H1 (cell line): ENCODE measurements around the gene HHAT. TPM values are rescaled to one million over a fixed set of nuclear protein-coding genes. Genes with fewer than 3 reads are reported as not detected.

Source experiments
- CTCF ChIA-PET: fragments of 300-600 bp; sonication (Branson Sonifier 250); formaldehyde crosslinking; loops from one replicate; lab custom pipeline; 2021; ENCODE audit not compliant: partially characterized antibody; lab: Charles Lee
- POLR2A ChIA-PET: fragments of 300-600 bp; sonication (Branson Sonifier 250); formaldehyde crosslinking; loops from one replicate; lab custom pipeline; 2021; ENCODE audit warnings: inconsistent platforms; ENCODE audit not compliant: partially characterized antibody; lab: Charles Lee
- DNase-seq, 2 experiments: peaks; one replicate each; pipeline versions ENCODE4 v3.0.0 to v3.0.0-alpha.2; 2010 to 2022; ENCODE audit warnings: low spot score in 2 of 2, low read depth in 1 of 2, mixed read lengths in 1 of 2
- FAIRE-seq: peaks from 2 replicates; lab custom pipeline; 2011; peaks lifted over from hg19 to GRCh38; lab: Jason Lieb, UNC
- H2AFZ ChIP-seq: 2 replicates; pipeline ENCODE4 v1.8.1; 2012; ENCODE audit warnings: low read length, inconsistent platforms
- H2AK5ac ChIP-seq: 2 replicates; pipeline ENCODE4 v1.6.1; 2013; ENCODE audit warnings: low read depth, low read length
- H2BK120ac ChIP-seq: replicated peaks from 2 replicates; pipeline ENCODE3; 2013; ENCODE audit warnings: low read depth, low read length, inconsistent platforms
- H2BK12ac ChIP-seq: 2 replicates; pipeline ENCODE4 v1.6.1; 2013; ENCODE audit warnings: low read depth, low read length
- H2BK15ac ChIP-seq: 2 replicates; pipeline ENCODE4 v1.6.1; 2013; ENCODE audit warnings: low read length
- H2BK20ac ChIP-seq: 2 replicates; pipeline ENCODE4 v1.6.1; 2013; ENCODE audit warnings: low read length
- H2BK5ac ChIP-seq: 2 replicates; pipeline ENCODE4 v1.6.1; 2013; ENCODE audit warnings: low read depth, low read length
- H3K14ac ChIP-seq: 2 replicates; pipeline ENCODE4 v1.6.1; 2013; ENCODE audit warnings: inconsistent platforms; ENCODE audit not compliant: insufficient read length
- H3K18ac ChIP-seq: 2 replicates; pipeline ENCODE4 v1.6.1; 2013; ENCODE audit warnings: low read length; ENCODE audit errors: extremely low read depth
- H3K23ac ChIP-seq: 2 replicates; pipeline ENCODE4 v1.6.1; 2013; ENCODE audit warnings: inconsistent platforms; ENCODE audit not compliant: insufficient read length
- H3K23me2 ChIP-seq: 2 replicates; pipeline ENCODE4 v1.6.1; 2013; ENCODE audit warnings: low read depth, low read length
- H3K27ac ChIP-seq: 2 replicates; pipeline ENCODE4 v1.6.1; 2011; ENCODE audit warnings: low read depth, low read length, inconsistent platforms
- H3K27me3 ChIP-seq, 4 experiments: replicated peaks in 1 of 4; 1 replicate in 1 of 4; 2 replicates in 3 of 4; pipeline versions ENCODE4 v1.6.1 to v1.8.1; 2011 to 2013; ENCODE audit warnings: low read length in 3 of 4, mild to moderate bottlenecking in 3 of 4, inconsistent platforms in 2 of 4, mixed read lengths in 2 of 4, moderate library complexity in 1 of 4; ENCODE audit not compliant: control insufficient read depth in 3 of 4, insufficient read depth in 3 of 4; ENCODE audit errors: extremely low read depth in 1 of 4
- H3K36me3 ChIP-seq, 4 experiments: 2 replicates each; pipeline versions ENCODE4 v1.6.1 to v1.8.1; 2011 to 2013; ENCODE audit warnings: mild to moderate bottlenecking in 4 of 4, low read length in 3 of 4, moderate library complexity in 2 of 4, control low read depth in 1 of 4, inconsistent platforms in 1 of 4; ENCODE audit not compliant: insufficient read depth in 4 of 4, control insufficient read depth in 2 of 4
- H3K4ac ChIP-seq: replicated peaks from 2 replicates; pipeline ENCODE3; 2013; ENCODE audit warnings: low read length, low read depth, mixed read lengths, inconsistent platforms; ENCODE audit not compliant: insufficient read length
- H3K4me1 ChIP-seq, 4 experiments: replicated peaks in 1 of 4; 1 replicate in 1 of 4; 2 replicates in 3 of 4; pipeline versions ENCODE4 v1.6.1 to v1.8.1; 2011 to 2013; ENCODE audit warnings: low read length in 3 of 4, inconsistent platforms in 2 of 4, mixed read lengths in 1 of 4; ENCODE audit not compliant: insufficient read depth in 4 of 4, control insufficient read depth in 3 of 4
- H3K4me2 ChIP-seq, 2 experiments: 2 replicates each; pipeline versions ENCODE4 v1.6.1 to v1.8.1; 2011 to 2013; ENCODE audit warnings: low read depth in 2 of 2, low read length in 2 of 2, control low read depth in 1 of 2, inconsistent platforms in 1 of 2, mild to moderate bottlenecking in 1 of 2; ENCODE audit not compliant: insufficient read depth in 1 of 2
- H3K4me3 ChIP-seq, 4 experiments: fragments of 200-600, 300-600 bp in 1 of 4; sonication (generic), shearing (Covaris generic), sonication (Bioruptor Twin) in 1 of 4; 2 replicates each; pipeline versions ENCODE4 v1.5.1 to v1.8.1; 2011 to 2016; ENCODE audit warnings: low read length in 4 of 4, low read depth in 3 of 4, control low read depth in 2 of 4, inconsistent platforms in 2 of 4, mild to moderate bottlenecking in 2 of 4, mixed read lengths in 1 of 4, moderate library complexity in 1 of 4; ENCODE audit not compliant: insufficient read depth in 2 of 4; ENCODE audit errors: extremely low read depth in 1 of 4
- H3K56ac ChIP-seq: replicated peaks from 2 replicates; pipeline ENCODE3; 2013; ENCODE audit warnings: low read depth, mild to moderate bottlenecking, mixed read lengths, low read length, inconsistent platforms; ENCODE audit not compliant: insufficient read length
- H3K79me1 ChIP-seq: 2 replicates; pipeline ENCODE4 v1.6.1; 2013; ENCODE audit warnings: low read depth, low read length, control low read depth
- H3K79me2 ChIP-seq, 2 experiments: 2 replicates each; pipeline versions ENCODE4 v1.6.1 to v1.8.1; 2012 to 2013; ENCODE audit warnings: low read length in 2 of 2, mild to moderate bottlenecking in 2 of 2, inconsistent platforms in 1 of 2; ENCODE audit not compliant: insufficient read depth in 2 of 2, control insufficient read depth in 1 of 2
- H3K9ac ChIP-seq, 4 experiments: replicated peaks in 1 of 4; 1 replicate in 1 of 4; 2 replicates in 3 of 4; pipeline versions ENCODE4 v1.6.1 to v1.8.1; 2011 to 2013; ENCODE audit warnings: low read depth in 3 of 4, low read length in 3 of 4, control low read depth in 2 of 4, mild to moderate bottlenecking in 2 of 4, moderate library complexity in 2 of 4, inconsistent platforms in 1 of 4; ENCODE audit errors: extremely low read depth in 1 of 4
- H3K9me3 ChIP-seq, 2 experiments: 2 replicates each; pipeline versions ENCODE4 v1.6.1 to v1.8.1; 2012 to 2013; ENCODE audit warnings: mild to moderate bottlenecking in 2 of 2, moderate library complexity in 2 of 2, control low read depth in 1 of 2, inconsistent platforms in 1 of 2, low read depth in 1 of 2, low read length in 1 of 2, mixed read lengths in 1 of 2; ENCODE audit not compliant: insufficient read depth in 2 of 2
- H4K20me1 ChIP-seq, 2 experiments: replicated peaks in 1 of 2; 2 replicates each; pipeline versions ENCODE3 to v1.8.1; 2011 to 2013; ENCODE audit warnings: inconsistent platforms in 2 of 2, low read length in 2 of 2, mild to moderate bottlenecking in 1 of 2; ENCODE audit not compliant: insufficient read depth in 2 of 2, control insufficient read depth in 1 of 2
- H4K5ac ChIP-seq: 2 replicates; pipeline ENCODE4 v1.6.1; 2013; ENCODE audit warnings: low read length, low read depth, mixed read lengths, inconsistent platforms; ENCODE audit not compliant: insufficient read length
- H4K8ac ChIP-seq: 2 replicates; pipeline ENCODE4 v1.8.0; 2013; ENCODE audit warnings: mild to moderate bottlenecking, moderate library complexity, low read length, inconsistent platforms; ENCODE audit not compliant: insufficient read depth; ENCODE audit errors: extremely low read depth
- H4K91ac ChIP-seq: replicated peaks from 2 replicates; pipeline ENCODE3; 2013; ENCODE audit warnings: low read length, mixed read lengths, inconsistent platforms; ENCODE audit not compliant: insufficient read length
- CBX5 ChIP-seq: fragments of 300-800, 300-1000 bp; sonication (generic); IDR thresholded peaks from 2 replicates; pipeline ENCODE4 v1.7.1; 2016; ENCODE audit warnings: antibody characterized with exemption, low read length, low read depth
- EP300 ChIP-seq, 2 experiments: IDR thresholded peaks; 1 replicate in 1 of 2; 2 replicates in 1 of 2; pipeline ENCODE4 v1.6.1; 2011 to 2012; ENCODE audit warnings: low read depth in 2 of 2, low read length in 2 of 2, mild to moderate bottlenecking in 2 of 2, borderline replicate concordance in 1 of 2, inconsistent platforms in 1 of 2, moderate library complexity in 1 of 2
- SUZ12 ChIP-seq: fragments of 200-600 bp; sonication (generic); IDR thresholded peaks from 2 replicates; pipeline ENCODE4 v1.6.1; 2012; ENCODE audit warnings: mild to moderate bottlenecking, inconsistent platforms, low read length, moderate library complexity, mixed read lengths
- WGBS, 2 experiments: shearing (Covaris generic) in 1 of 2; methylation state at CpG; one replicate each; pipeline versions ENCODE4 v1.1.6 to v1.1.7; 2013 to 2015; ENCODE audit warnings: low lambda C conversion rate in 2 of 2, mixed read lengths in 2 of 2, inconsistent platforms in 1 of 2, low coverage in 1 of 2, missing lambda C conversion rate in 1 of 2; ENCODE audit not compliant: insufficient replicate concordance in 2 of 2, insufficient coverage in 1 of 2, insufficient read length in 1 of 2; ENCODE audit errors: extremely low coverage in 1 of 2, missing lambda C conversion rate in 1 of 2; 5-methylcytosine and 5-hydroxymethylcytosine counted together
- polyA plus RNA-seq, 7 experiments: library from polyadenylated mRNA; depleted of rRNA in 3 of 7; stranded (reverse) in 5 of 7; unstranded in 2 of 7; fragments of >200 nt in 5 of 7; fragments of 200-250 nt in 2 of 7; gene quantifications; 1 replicate in 5 of 7; 2 replicates in 1 of 7; 4 replicates in 1 of 7; pipeline versions ENCODE4 v1.2.1 to v1.2.3, GENCODE V29; 2011 to 2013; ENCODE audit warnings: missing spikeins in 2 of 7, mixed read lengths in 2 of 7
- total RNA-seq: library from RNA; stranded (reverse); fragmentation: NEBNext Ultra II Directional; extraction: Animal tissue kit (Norgen Biotek cat#: 25700); gene quantifications from 2 replicates; pipeline ENCODE4 v1.2.1, GENCODE V29; 2021

The HHAT gene
- total and polyA plus RNA-seq, 2 of the 8 experiments (the other 6 are each of a cell fraction or from before 2014, with no cell fraction given): 0.15 to 0.51 TPM

- no peaks in the 10 kb centered on the region for H4K20me1 ChIP-seq
- no peak overlapping the region for H3K4ac ChIP-seq
- no peak overlapping the region for H2AK5ac ChIP-seq
- H3K4me2 ChIP-seq: no peak overlapping the region
- no peak overlapping the region for H3K9ac ChIP-seq
- H2BK15ac ChIP-seq: no peak overlapping the region
- no peaks in the 10 kb centered on the region for H3K27me3 ChIP-seq
- no peak overlapping the region for H3K18ac ChIP-seq
- FAIRE-seq: no peak
- no peak overlapping the region for H3K4me3 ChIP-seq
- H3K4me1 ChIP-seq: no peaks in the 10 kb centered on the region
- H3K9me3 ChIP-seq: no peaks in the 10 kb centered on the region
- H3K14ac ChIP-seq: no peak overlapping the region
- no peak overlapping the region for H2AFZ ChIP-seq
- no peak overlapping the region for H3K56ac ChIP-seq
- ChIA-PET CTCF (no interaction called here), POLR2A (no interaction called here)
- H3K79me2 ChIP-seq: no peaks in the 10 kb centered on the region
- H2BK12ac ChIP-seq: no peak overlapping the region
- no peak overlapping the region for H4K8ac ChIP-seq
- H3K23me2 ChIP-seq: no peaks in the 10 kb centered on the region
- H3K27ac ChIP-seq: no peak overlapping the region
- H3K23ac ChIP-seq: no peak overlapping the region
- no peak overlapping the region for H2BK120ac ChIP-seq
- no peaks in the 10 kb centered on the region for H3K36me3 ChIP-seq
- H2BK20ac ChIP-seq: no peak overlapping the region
- H4K91ac ChIP-seq: no peak overlapping the region
- no peaks in the 10 kb centered on the region for H3K79me1 ChIP-seq
- H4K5ac ChIP-seq: no peak overlapping the region
- no peak overlapping the region for H2BK5ac ChIP-seq
- WGBS, 2 experiments: 88% methylated on average over 2 of the region's 2 CpGs; no CpG with 5 or more reads in 1 of the 2 experiments
- DNase-seq: no peak
- TF ChIP-seq SUZ12: no peak
- no peak for TF ChIP-seq EP300 (IDR thresholded peaks at IDR 0.05; ENCODE audit: borderline replicate concordance in 1 of 2, low read depth in 2 of 2, low read length in 2 of 2)
- no peak for TF ChIP-seq CBX5
Observed at GRCh38 chr1:210646258-210646616, 317.5 kb downstream of the HHAT start.
